Measurements from ENCODE around the gene ZNF771.
A peak's percentile ranks its signal among the peaks of the same experiment; 100 is the strongest.
"Not testable (repeated sequence)": the region's sequence is repeated elsewhere in the genome, so short reads cannot be mapped to it uniquely, and the experiment has no call there.

The ZNF771 gene

DNA sequence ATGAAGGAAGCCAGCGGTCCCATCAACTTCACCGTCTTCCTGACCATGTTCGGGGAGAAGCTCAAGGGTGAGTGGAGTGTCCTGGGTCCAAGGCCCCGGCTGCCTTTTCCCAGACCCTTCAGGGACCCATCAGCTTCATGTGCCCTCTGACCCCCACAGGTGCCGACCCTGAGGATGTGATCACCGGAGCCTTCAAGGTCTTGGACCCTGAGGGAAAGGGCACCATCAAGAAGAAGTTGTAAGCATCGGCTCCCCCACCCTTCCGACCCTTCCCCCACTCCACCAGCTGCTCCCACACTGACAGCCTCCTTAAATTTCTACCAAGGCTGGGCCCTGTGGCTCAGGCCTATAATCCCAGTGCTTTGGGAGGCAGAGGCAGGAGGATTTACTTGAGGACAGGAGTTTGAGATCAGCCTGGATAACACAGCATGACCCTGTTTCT, 30.9 kb upstream of the ZNF771 start:
- DNase-seq (ENCODE audit: low spot score) = no peak

DNA sequence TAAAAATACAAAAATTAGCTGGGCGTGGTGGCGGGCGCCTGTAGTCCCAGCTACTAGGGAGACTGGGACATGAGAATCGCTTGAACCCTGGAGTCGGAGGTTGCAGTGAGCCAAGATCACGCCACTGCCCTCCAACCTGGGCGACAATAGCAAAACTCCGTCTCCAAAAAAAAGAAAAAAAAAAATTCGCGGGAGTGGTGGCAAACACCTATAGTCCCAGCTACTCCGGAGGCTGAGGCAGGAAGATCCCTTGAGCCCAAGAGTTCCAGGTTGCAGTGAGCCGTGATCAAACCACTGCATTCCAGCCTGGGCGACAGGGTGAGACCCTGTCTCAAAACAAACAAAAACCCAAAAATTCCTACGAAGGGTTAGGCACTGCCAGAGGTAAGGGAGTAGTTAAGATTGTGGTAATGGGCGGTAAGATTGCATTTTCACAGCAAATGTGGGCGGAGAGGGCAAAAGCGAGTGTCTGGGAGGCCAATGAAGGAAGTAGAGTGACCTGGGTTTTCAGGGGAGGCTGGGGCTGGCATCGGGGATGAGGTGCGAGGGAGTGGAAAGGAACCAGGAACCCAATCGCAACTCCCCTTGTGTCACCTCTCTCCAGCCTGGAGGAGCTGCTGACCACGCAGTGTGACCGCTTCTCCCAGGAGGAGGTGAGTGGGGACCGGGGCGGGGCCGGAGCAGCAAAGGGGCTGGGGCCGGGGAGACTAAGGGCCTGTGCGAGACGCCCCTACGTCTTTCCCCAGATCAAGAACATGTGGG, 30.2 kb upstream of the ZNF771 start:
- no peak for DNase-seq (ENCODE audit: low spot score)

DNA sequence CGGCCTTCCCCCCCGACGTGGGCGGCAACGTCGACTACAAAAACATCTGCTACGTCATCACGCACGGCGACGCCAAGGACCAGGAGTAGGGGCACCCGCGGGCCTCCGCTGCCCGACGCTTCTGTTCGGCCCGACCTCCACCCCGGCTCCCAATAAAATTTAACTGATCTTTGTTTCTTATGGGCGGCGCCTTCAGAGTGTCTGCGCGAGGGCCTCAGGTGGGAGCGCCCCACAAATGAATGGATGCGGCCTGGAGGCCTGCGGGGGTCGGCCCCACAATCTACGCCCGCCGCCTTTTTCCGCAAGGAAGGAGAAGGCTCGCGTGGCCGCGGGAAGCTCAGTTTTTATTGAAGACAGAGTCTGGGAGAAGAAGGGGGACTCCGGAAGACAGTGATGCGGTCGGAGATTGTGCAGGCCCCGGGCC, 29.6 kb upstream of the ZNF771 start:
- DNase-seq (ENCODE audit: low spot score) = peak; percentile 83

DNA sequence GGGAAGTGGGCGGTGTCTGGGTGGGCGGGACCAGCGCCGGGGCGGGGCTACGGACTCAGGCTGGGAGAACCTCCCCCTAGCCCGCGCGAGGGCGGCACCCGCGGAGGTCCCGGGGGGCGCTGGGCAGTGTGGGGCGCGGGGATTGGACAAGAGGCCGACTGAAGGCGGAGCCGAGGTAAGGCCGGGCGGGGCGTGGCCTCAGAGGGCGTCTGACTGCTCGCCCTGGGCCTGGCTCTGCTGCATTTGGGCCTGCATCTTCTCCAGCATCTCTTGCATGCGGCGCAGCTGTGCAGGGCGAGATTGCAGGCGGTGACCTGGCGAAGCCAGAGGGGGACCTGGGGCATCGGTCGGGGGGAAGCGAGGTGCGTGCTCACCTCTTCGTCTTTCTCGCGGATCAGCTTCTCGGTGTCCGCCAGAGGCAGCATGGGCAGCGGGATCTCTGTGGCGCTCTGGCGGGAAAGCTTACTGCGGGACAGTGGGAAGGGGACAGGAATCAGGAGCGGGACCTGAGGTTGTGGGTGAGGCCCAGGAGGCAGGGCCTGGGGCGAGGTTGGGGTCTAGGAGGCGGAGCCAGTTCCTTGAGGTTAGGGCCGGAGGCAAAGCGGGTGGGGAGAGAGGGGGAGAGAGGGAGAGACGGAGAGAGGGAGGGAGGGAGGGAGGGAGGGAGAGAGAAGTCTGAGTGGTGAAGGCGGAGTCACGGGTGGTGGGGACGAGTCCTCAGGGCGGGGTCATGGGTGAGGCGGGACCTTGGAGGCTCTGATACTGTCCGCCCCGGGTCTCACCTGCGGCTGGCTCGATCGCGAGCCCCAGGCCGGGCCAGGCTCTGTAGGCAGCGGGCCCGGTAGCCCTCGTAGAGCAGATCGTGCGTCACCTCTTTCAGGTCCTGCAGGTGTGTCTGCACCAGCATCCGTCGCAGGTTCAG, 28.9 kb upstream of the ZNF771 start:
- DNase-seq (ENCODE audit: low spot score) = peak; percentile 99

DNA sequence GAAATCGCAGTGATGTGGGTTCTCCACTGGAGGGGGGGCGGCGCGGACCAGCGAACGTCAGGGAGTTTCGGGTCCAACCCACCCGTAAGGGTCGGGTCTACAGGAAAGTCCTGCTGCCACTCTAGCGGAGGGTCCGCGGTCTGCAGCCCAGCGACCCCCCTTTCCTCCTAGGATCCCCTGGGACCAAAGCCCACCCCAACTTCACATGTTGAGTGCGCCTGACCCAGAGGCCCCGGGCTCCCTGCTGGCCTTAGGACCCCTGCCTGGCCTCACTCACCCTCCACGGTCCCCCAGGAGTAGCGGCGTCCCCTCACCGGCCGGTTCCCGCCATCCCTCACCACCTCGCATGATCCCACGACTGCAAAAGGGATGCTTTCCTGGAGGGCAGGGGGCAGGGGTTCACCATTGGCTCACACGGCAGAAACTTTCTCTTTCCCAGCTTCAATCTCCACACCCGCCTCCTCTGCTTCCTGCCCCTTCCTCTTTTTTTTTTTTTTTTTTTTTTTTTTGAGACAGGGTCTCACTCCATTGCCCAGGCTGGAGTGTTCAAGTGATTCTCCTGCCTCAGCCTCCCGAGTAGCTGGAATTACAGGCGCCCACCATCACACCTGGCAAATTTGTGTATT, 28.1 kb upstream of the ZNF771 start:
- DNase-seq (ENCODE audit: low spot score) = no peak

DNA sequence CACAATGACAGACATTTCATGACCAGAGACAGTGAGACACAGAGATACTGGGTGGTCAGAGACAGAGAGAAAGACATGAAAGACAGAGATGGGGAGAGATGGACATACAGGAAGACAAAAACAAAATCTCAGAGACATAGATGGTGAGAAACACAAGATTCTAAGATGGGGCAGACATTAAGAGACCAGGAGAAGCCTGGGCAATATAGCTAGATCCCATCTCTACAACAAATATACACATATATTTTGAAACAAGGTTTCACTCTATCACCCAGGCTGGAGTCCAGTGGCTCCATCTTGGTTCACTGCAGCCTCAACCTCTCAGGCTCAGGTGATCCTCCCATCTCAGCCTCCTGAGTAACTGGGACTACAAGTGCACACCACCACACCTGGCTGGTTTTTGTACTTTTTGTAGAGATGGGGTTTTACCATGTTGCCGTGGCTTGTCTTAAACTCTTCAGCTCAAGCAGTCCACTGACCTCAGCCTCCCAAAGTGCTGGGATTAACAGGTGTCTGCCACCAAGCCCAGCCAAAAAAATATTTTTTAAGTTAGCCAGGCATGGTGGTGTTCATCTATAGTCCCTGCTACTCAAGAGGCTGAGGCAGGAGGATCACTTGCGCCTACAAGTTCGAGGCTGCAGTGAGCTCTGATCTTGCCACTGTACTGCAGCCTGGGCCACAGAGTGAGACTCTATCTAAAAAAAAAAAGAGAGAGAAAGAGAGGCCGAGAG, 27.2 kb upstream of the ZNF771 start:
- DNase-seq (ENCODE audit: low spot score) = no peak

DNA sequence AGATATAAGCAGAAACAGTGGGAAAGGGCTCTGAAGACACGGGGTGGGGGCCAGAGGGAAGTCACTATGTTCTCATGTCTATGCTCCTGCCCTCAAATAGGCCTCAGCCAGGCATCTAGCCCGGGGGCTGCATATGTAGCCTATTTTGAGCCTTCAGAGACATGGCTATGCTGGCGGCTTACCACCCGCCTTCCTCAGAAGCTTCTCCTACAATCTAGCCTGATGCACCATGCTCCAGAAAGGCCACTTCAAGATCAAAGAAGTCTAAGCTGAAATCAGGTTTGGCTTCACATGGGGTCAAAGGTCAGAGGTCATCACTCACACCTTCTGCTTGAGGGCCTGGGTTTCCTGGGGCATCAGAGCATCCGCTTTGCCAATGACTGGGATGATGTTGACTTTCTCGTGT, 26.6 kb upstream of the ZNF771 start:
- no peak for DNase-seq (ENCODE audit: low spot score)

DNA sequence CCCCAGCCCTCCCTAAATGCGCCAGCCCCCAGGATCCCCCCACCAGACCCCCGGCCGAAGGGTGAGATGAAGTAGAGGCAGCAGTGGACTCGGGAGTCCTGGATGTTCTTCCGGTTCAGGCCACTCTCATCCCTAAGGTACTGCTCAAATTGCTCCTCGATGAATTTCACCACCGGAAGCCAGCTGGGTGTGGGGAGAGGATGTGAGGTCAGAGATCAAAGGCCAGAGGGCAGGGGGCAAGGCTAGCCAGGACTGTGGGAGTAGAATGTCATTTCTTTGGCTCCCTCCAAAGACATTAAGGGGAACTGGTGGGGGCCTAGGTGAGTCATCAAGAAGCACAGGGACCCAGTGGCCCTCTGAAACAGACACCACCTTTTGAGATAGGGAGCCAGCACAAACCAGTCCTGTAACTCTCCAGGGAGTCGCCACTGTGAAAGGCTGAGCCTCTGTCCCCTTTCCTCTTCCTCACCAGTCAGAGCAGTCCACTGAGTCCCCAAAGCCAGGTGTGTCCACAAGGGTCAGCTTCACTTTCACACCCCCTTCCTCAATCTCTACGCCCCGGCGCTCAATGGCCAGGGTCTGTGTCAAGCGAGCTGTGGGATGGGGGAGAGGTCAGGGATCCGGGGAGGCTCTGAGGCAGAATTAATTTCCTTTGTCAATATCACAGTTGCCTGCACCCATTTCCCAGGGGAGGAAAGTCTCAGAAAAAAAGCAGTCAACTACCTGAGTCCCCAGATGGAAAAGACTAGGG, 25.9 kb upstream of the ZNF771 start:
- no peak for DNase-seq (ENCODE audit: low spot score)

DNA sequence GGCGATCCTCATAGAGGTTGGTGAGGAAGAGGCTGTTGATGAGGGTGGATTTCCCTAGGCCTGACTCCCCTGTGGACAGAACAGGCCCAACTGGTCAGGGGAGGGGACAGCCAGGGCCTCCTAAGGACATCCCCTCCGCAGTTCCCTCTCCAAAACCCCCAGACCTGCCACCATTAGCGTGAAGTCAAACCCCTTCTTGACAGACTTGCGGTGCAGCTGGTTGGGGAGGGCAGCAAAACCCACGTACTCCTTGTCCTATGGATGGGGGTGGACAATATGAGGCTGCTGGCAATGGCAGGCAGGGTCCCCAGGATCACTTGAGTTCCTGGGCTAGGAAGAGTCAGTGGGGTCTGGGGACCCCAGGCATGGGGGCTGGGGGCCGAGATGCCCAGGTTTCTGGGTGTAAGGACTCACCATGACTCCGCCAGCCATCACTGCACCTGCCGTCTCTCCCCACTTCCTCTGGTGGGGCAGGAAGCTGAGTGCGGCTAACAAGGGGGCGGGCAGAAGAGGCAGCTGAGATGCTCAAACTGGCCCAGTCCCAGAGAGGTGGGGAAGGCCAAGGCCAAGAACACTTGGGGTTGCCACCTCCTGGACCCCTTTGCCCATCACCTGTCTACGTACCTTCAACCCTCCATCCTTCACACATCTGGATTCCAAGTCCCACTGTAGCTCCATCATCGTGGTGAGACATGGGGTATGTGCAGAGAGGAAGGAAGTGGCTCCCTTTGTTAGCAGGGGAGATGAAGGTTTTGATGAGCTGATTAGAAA, 25.1 kb upstream of the ZNF771 start, which contains the start of gene SEPTIN1:
Gene SEPTIN1 (minus strand): TSS at position 451 of the 771 bp plus-strand sequence. CDS start 19 bp downstream, at position 432.
- DNase-seq (ENCODE audit: low spot score) = no peak

DNA sequence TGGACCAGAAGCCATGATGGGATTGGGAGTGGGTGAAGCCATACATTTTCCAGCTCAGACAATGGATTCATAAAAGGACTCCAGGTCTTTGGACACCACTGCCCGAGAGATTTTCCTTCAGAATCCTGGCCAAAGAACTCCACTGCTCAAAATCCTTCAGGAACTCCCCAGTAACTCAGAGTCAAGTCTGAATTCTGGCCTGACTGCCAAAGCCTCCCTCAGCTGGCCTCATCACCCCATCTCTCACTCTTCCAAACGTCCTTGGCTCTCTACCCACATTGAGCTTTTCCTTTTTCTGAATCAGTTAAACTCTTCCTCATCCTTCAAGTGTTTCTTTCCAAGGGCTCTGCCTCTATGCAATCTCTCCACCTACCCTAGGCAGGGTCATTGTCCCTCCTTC, 23.9 kb upstream of the ZNF771 start:
- no peak for DNase-seq (ENCODE audit: low spot score)

DNA sequence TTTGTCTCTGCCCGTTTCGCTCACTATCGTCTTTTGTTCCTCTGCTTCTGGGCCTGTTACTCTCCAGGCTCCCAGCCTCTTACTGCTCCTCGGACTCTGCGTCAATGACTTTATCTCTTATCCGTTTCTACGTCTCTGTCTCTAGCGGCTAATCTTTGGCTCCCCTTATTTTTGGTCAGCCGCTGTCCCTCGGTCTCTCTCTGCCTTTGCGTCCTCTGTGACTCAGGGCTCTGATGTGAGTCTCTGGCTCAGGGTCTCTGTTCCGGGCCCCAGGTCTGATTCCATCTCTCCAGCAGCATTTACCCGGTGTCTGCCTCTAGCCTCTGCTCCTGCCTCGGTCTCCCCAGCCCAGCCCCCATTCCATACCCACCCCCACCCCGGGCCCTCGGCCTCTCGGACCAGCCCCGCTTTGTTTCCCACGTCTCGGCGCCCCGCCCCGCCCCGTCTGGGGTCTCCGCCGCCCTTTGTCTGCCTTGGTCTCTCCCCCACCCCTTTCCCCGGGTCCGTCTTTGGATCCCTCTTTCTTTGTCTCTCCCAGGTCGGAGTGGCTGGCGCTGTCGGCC, 12.7 kb upstream of the ZNF771 start:
- DNase-seq (ENCODE audit: low spot score) = peak; percentile 51

DNA sequence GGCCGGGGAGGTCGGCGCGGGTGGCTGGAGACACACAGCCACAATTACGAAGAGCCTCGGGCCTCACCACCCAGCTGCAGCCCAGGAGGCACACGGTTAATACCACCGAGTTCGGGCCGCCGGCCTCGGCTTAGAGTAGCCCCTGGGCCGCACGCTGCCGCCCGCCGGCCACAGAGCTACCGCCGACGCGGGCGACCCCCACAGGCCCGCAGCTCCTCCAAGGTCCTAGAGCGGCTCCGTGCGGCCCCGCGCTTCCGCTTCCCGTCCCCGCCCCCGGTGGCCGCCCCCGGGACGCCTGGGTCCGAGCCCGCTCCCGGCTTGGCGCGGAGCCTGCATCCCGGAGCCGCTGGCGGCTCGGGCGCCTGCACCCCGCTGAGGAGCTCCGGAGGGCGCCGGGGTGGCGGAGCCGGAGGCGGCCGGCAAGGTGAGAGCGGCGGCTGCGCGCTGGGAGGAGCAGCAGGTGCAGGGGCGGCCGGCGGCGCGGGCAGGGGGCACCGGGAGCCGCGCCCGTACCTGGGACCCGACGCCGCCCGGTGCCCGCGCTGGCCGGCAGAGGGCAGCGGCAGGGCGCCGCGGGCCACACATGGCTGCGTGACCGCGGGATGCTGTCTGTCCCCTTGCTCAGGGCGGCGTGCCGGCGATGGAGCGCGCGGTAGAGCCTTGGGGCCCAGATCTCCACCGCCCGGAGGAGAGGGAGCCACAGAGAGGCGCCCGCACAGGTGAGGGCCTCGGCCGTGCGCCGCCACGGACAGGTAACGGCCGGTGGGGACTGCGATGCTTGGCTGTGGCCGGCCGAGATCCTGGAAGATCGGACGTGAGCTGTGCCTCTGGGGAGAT, 12.0 kb upstream of the ZNF771 start, which contains the start of gene ZNF48:
Gene ZNF48 (plus strand): TSS at position 266 of the 837 bp plus-strand sequence. CDS start 375 bp downstream, at position 641.
- DNase-seq (ENCODE audit: low spot score) = peak; percentile 91

DNA sequence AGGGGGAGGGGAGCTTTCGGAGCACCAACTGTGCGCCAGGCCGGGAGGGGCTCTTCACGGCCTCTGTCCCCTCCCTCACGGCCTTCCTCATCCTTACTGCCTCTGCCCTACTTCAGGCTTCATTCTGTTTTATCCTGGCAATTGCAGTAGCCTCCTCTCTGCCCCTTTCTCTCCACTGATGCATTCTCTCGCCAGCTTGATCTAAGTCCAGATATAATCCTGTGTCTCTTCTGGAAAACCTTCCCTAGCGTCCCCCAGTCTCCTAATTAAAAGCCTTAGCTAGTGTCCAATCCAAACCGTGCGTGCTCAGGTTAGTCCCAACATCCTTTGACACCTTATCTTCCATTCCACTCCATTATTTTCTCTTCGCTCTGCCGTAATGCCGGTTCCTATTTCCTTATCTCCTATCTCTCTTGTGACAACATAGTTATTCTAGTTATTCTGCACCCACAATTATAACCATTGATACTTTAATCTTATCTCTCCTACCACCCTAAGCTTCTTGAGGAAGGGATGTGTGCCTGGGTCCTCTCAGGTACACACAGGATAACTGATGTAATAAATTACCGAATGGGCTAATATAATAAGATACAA, 11.3 kb upstream of the ZNF771 start:
- no peak for DNase-seq (ENCODE audit: low spot score)

DNA sequence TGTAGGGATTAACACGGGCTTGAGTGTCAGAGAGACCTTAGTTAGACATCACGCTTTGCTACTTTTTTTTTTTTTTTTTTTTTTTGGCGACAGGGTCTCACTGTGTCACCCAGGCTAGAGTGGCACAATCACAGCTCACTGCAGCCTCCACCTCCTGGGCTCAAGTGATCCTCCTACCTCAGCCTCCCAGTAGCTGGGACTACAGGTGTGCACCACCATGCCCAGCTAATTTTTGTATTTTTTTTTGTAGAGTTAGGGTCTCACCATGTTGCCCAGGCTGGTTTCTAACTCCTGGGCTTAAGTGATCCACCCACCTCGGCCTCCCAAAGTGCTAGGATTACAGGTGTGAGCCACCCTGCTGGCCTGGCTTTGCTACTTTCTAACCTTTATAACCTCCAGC, 10.8 kb upstream of the ZNF771 start:
- not testable (repeated sequence) for DNase-seq (ENCODE audit: low spot score)

DNA sequence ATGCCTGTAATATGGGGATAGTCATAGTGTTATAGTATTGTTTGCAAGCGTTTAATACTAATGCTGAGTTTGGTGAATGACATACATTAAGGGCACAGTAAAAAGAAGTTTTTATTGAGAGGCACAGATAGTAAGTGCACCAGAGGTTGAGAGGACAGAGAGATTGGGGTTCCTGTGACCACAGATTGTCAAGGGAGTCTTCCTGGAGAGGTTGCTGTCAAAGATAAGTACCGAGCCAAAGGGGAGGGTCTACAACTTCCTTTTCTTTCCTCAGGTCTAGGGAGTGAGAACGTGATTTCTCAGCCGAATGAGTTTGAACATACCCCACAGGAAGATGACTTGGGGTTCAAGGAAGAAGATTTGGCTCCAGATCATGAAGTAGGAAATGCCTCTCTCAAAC, 10.3 kb upstream of the ZNF771 start:
- no peak for DNase-seq (ENCODE audit: low spot score)

DNA sequence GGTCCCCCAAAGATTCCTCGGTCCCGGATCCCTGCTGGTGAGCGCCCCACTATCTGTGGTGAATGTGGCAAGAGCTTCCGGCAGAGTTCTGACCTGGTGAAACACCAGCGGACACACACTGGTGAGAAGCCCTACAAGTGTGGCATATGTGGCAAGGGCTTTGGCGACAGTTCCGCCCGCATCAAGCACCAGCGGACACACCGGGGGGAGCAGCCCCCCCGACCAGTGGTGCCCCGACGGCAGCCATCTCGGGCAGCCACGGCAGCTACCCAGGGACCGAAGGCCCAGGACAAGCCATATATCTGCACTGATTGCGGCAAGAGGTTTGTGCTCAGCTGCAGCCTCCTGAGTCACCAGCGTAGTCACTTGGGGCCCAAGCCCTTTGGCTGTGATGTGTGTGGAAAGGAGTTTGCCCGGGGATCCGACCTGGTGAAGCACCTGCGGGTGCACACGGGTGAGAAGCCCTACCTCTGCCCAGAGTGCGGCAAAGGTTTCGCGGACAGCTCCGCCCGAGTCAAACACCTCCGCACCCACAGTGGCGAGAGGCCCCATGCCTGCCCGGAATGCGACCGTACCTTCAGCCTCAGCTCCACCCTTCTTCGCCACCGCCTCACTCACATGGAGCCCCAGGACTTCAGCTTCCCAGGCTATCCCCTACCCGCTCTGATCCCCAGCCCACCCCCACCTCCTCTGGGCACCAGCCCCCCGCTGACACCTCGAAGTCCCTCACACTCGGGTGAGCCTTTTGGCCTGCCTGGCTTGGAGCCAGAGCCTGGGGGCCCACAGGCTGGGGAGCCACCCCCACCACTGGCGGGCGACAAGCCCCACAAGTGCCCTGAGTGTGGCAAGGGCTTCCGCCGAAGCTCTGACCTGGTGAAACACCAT, 9.4 kb upstream of the ZNF771 start:
- DNase-seq (ENCODE audit: low spot score) = no peak

DNA sequence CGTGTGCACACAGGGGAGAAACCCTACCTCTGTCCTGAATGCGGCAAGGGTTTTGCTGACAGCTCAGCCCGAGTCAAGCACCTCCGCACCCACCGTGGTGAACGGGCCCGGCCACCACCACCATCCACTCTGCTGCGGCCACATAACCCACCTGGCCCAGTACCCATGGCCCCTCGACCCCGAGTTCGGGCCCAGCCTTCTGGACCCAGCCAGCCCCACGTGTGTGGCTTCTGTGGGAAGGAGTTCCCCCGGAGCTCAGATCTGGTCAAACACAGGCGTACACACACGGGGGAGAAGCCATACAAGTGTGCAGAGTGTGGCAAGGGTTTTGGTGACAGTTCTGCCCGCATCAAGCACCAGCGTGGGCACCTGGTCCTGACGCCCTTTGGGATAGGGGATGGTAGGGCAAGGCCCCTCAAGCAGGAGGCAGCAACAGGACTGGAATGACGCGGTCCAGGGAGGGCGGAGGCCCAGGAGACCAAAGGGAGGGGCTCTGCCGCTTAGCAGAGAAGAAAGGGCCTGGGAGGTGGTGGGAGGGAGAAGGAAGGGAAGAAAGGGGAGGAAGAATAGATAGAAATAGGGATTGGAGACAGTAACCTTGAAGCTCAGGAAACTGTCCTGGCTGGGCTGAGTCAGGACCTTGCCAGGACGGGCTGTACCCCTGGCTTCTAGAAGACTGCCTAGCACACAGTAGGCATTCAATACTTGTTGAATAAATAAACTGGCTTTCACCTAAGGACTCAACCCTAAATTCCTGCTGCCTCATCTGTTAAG, 8.6 kb upstream of the ZNF771 start:
- DNase-seq (ENCODE audit: low spot score) = no peak

All from AG08396 (cell line).